HepG2 (cell line): ENCODE data around the gene SHQ1. TPM values are rescaled to one million over a fixed set of nuclear protein-coding genes. Genes with fewer than 3 reads are reported as not detected.

Experiments used
- AHDC1 ChIP-seq: sonication (generic); formaldehyde crosslinking; IDR thresholded peaks from 2 replicates; pipeline ENCODE4 v1.5.1; 2020; ENCODE audit warnings: mild to moderate bottlenecking, missing genetic modification reagents, borderline replicate concordance
- ATF1 ChIP-seq: IDR thresholded peaks from 2 replicates; pipeline ENCODE4 v1.6.1; 2016; ENCODE audit warnings: mild to moderate bottlenecking, control low read depth
- BRF2 ChIP-seq: sonication (generic); formaldehyde crosslinking; IDR thresholded peaks from 2 replicates; pipeline ENCODE4 v1.8.1; 2022; ENCODE audit warnings: mild to moderate bottlenecking, missing genetic modification reagents
- FOXM1 ChIP-seq: sonication (generic); formaldehyde crosslinking; IDR thresholded peaks from 2 replicates; pipeline ENCODE4 v1.5.0; 2020; ENCODE audit warnings: missing genetic modification reagents
- HHEX ChIP-seq: IDR thresholded peaks from 2 replicates; pipeline ENCODE4 v1.6.1; 2016; ENCODE audit warnings: control low read depth
- KAT8 ChIP-seq: IDR thresholded peaks from 2 replicates; pipeline ENCODE4 v1.6.1; 2016; ENCODE audit warnings: missing genetic modification reagents, missing compliant biosample characterization
- KDM6A ChIP-seq: IDR thresholded peaks from 2 replicates; pipeline ENCODE4 v1.6.1; 2016; ENCODE audit warnings: low read depth
- KLF12 ChIP-seq: sonication (generic); formaldehyde crosslinking; IDR thresholded peaks from 2 replicates; pipeline ENCODE4 v1.4.0; 2020; ENCODE audit warnings: missing genetic modification reagents, borderline replicate concordance
- THYN1 ChIP-seq: sonication (generic); formaldehyde crosslinking; IDR thresholded peaks from 2 replicates; pipeline ENCODE4 v1.8.1; 2023; ENCODE audit warnings: low read depth, mild to moderate bottlenecking, moderate library complexity, missing genetic modification reagents, borderline replicate concordance
- ZBED4 ChIP-seq: sonication (generic); formaldehyde crosslinking; IDR thresholded peaks from 2 replicates; pipeline ENCODE4 v1.4.0; 2020; ENCODE audit warnings: missing genetic modification reagents, borderline replicate concordance
- ZBTB10 ChIP-seq: sonication (generic); formaldehyde crosslinking; IDR thresholded peaks from 2 replicates; pipeline ENCODE4 v1.4.0; 2020; ENCODE audit warnings: missing genetic modification reagents, borderline replicate concordance
- ZKSCAN5 ChIP-seq: sonication (generic); formaldehyde crosslinking; IDR thresholded peaks from 2 replicates; pipeline ENCODE4 v1.5.1; 2020; ENCODE audit warnings: mild to moderate bottlenecking, missing genetic modification reagents
- ZNF598 ChIP-seq: sonication (generic); formaldehyde crosslinking; IDR thresholded peaks from 2 replicates; pipeline ENCODE4 v1.5.1; 2020; ENCODE audit warnings: mild to moderate bottlenecking, missing genetic modification reagents, borderline replicate concordance
- ZNF780A ChIP-seq: sonication (generic); formaldehyde crosslinking; IDR thresholded peaks from 2 replicates; pipeline ENCODE4 v1.8.0; 2022; ENCODE audit warnings: mild to moderate bottlenecking, missing genetic modification reagents, moderate library complexity
- polyA plus RNA-seq, 8 experiments: library from polyadenylated mRNA; depleted of rRNA in 3 of 8; stranded (reverse) in 7 of 8; unstranded in 1 of 8; fragments of >200 nt; fragmentation: Illumina TruSeq in 4 of 8; extraction: Trizol in 4 of 8; gene quantifications; 2 replicates each; pipeline versions ENCODE4 v1.2.1 to v1.2.3, GENCODE V29; 2011 to 2016; ENCODE audit warnings: low read depth in 4 of 8, missing spikeins in 1 of 8, mixed read lengths in 1 of 8; ENCODE audit not compliant: insufficient read depth in 1 of 8
- total RNA-seq, 5 experiments: library from RNA; depleted of rRNA; stranded (reverse); fragments of >200 nt; fragmentation: Illumina TruSeq; extraction: Trizol; gene quantifications; 2 replicates each; pipeline ENCODE4 v1.2.3, GENCODE V29; 2016; ENCODE audit warnings: low read depth in 1 of 5

SHQ1 gene
- total and polyA plus RNA-seq, 2 of the 13 experiments (the other 11 are each of a cell fraction or from before 2014, with no cell fraction given), result 5.5 to 20.3 TPM

DNA sequence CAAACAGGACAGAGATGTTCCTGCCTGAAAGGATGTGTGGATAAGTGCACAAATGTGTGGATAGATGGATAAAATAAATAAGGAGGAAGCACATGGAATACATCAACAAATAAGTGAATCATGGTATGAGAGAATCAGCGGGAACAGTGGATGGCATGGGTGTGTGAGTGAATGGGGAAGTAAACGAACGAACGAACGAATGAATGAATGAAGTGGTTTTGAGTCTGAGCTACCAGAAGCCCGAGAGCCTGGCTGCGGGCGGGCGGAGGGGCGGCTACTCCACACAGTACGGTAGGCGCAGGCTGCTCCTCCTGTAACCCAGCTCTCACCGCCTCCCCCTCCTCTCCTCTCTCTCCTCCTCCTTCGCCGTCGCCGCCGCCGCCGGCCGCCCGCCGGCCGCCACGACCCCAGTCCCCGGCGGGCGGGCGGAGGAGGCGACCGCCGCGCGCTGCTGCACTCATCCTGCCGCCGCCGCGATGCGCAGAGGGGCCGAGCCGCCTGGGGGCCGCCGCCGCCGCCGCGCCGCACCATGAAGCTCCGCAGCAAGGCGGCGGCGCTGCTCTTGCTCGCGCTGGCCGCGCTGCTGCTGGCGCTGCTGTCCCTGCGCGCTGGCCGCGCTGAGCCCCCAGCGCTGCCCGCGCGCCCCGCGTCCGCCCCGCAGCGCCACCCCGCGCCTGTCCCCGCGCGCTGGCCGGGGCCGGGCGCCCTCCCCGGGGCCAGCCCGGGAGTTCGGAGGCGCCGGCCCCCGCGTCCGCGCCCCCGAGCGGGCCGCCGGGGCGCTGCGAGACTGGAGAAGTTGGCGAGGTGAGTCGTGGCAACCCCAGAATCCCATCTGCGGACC is 39.7 kb upstream of the SHQ1 start, which contains the start of gene GXYLT2 (continued):
- no peak for TF ChIP-seq ZBTB10 (CRISPR knock-in tag)
- TF ChIP-seq ZNF598 (CRISPR knock-in tag), result no peak
- TF ChIP-seq ZKSCAN5 (CRISPR knock-in tag), result peak; percentile 84; the same call in 1 of the 2 replicates
- TF ChIP-seq FOXM1, result no peak
- TF ChIP-seq ZNF780A, result no peak
- no peak for TF ChIP-seq KLF12
- no peak for TF ChIP-seq ZBED4 (CRISPR knock-in tag)
- no peak for TF ChIP-seq AHDC1 (CRISPR knock-in tag)
- TF ChIP-seq KAT8 (CRISPR knock-in tag), result no peak
- no peak for TF ChIP-seq BRF2 (CRISPR knock-in tag)
- TF ChIP-seq HHEX, result no peak
- no peak for TF ChIP-seq THYN1 (CRISPR knock-in tag)
- no peak for TF ChIP-seq KDM6A (CRISPR knock-in tag)
- TF ChIP-seq ATF1 (CRISPR knock-in tag), result no peak
